Breast epithelium (tissue), 4 donors: ENCODE measurements around the gene TTC27. TPM values are rescaled to one million over a fixed set of nuclear protein-coding genes. Genes with fewer than 3 reads are reported as not detected.

Source experiments
- DNase-seq, 2 donors: peaks; one replicate each; pipeline ENCODE4 v3.0.0-alpha.2; 2019; ENCODE audit warnings: low spot score in 2 of 2
- H3K27ac ChIP-seq, 2 donors: fragments of 200-600 bp; sonication (generic) in 1 of 2; one replicate each; pipeline ENCODE4 v1.5.1; 2016 to 2019; ENCODE audit warnings: mild to moderate bottlenecking in 1 of 2
- H3K27me3 ChIP-seq, 2 donors: fragments of 200-600 bp; sonication (generic) in 1 of 2; one replicate each; pipeline versions ENCODE4 v1.5.1 to v1.6.0; 2017 to 2019; ENCODE audit warnings: control low read depth in 1 of 2, mild to moderate bottlenecking in 1 of 2
- H3K36me3 ChIP-seq: fragments of 200-600 bp; one replicate; pipeline ENCODE4 v1.5.1; 2019
- H3K4me1 ChIP-seq, 2 donors: fragments of 200-600 bp; sonication (generic); one replicate each; pipeline ENCODE4 v1.5.1; 2016 to 2019; ENCODE audit warnings: control low read depth in 1 of 2
- H3K4me3 ChIP-seq, 3 donors: fragments of 200-600 bp; sonication (generic); 1 replicate in 2 of 3; 2 replicates in 1 of 3; pipeline ENCODE4 v1.5.1; 2016 to 2019; ENCODE audit warnings: mild to moderate bottlenecking in 3 of 3, moderate library complexity in 2 of 3
- H3K9me3 ChIP-seq, 2 donors: fragments of 200-600 bp; sonication (generic) in 1 of 2; one replicate each; pipeline ENCODE4 v1.5.1; 2016 to 2019; ENCODE audit warnings: control low read depth in 1 of 2
- CTCF ChIP-seq, 3 donors: fragments of 450-650 bp; IDR thresholded peaks; one replicate each; pipeline ENCODE4 v1.5.1; 2016 to 2017; ENCODE audit warnings: antibody characterized with exemption in 3 of 3, mild to moderate bottlenecking in 3 of 3, moderate library complexity in 3 of 3
- POLR2A ChIP-seq: fragments of 450-650 bp; IDR thresholded peaks from one replicate; pipeline ENCODE4 v1.6.1; 2016; ENCODE audit warnings: antibody characterized with exemption, mild to moderate bottlenecking, moderate library complexity
- POLR2AphosphoS5 ChIP-seq, 3 donors: sonication (generic); formaldehyde crosslinking; IDR thresholded peaks; one replicate each; pipeline ENCODE4 v1.6.1; 2017; ENCODE audit warnings: antibody characterized with exemption in 3 of 3
- intact Hi-C: fragments of 100-400 bp; cut with DNase I; formaldehyde crosslinking; loops from one replicate; pipeline ENCODE4 v1.15.1; 2023; ENCODE audit warnings: low total_unique reads
- total RNA-seq, 3 donors: library from RNA; depleted of rRNA; stranded (reverse); fragments of >200 nt; gene quantifications; one replicate each; pipeline ENCODE4 v1.1.0, GENCODE V29; 2016

TTC27 gene
- total RNA-seq, 3 donors from 2014 or later: 16.5 to 29.6 (median 19.0) TPM

GRCh38 chr2:32810909-32811495 lies 183.2 kb downstream of the TTC27 start:
- H3K9me3 ChIP-seq: no peaks in the 10 kb centered on the region

GRCh38 chr2:32811696-32812095 lies 183.8 kb downstream of the TTC27 start:
- Histone ChIP-seq H3K9me3 (no peaks in the 10 kb centered on the region), H3K4me3 (no peak overlapping the region), H3K27ac (no peak overlapping the region), H3K4me1 (no peaks in the 10 kb centered on the region), H3K27me3 (no peaks in the 10 kb centered on the region), H3K36me3 (no peaks in the 10 kb centered on the region)
- no peak for DNase-seq
- TF ChIP-seq POLR2AphosphoS5 (IDR thresholded peaks at IDR 0.05) (no peak), CTCF (IDR thresholded peaks at IDR 0.05) (no peak), POLR2A (no peak)
- intact Hi-C loops: no loop called here

More at GRCh38 chr2:32810909-32811495, 183.2 kb downstream of the TTC27 start:
- intact Hi-C loops: no loop called here
- Histone ChIP-seq H3K4me1 (no peaks in the 10 kb centered on the region), H3K4me3 (no peak overlapping the region), H3K27ac (no peak overlapping the region), H3K36me3 (no peaks in the 10 kb centered on the region), H3K27me3 (no peaks in the 10 kb centered on the region)
- TF ChIP-seq POLR2AphosphoS5 (IDR thresholded peaks at IDR 0.05): no peak
- no peak for TF ChIP-seq CTCF (IDR thresholded peaks at IDR 0.05)
- TF ChIP-seq POLR2A: no peak
- DNase-seq: no peak

GRCh38 chr2:32812316-32812715 lies 184.5 kb downstream of the TTC27 start:
- intact Hi-C loops: no loop called here
- no peaks in the 10 kb centered on the region for H3K36me3 ChIP-seq

GRCh38 chr2:32820088-32820487 lies 192.2 kb downstream of the TTC27 start:
- H3K9me3 ChIP-seq: no peaks in the 10 kb centered on the region
- intact Hi-C loops: no loop called here

More at GRCh38 chr2:32812316-32812715, 184.5 kb downstream of the TTC27 start:
- H3K4me1 ChIP-seq: no peaks in the 10 kb centered on the region
- H3K9me3 ChIP-seq: no peaks in the 10 kb centered on the region
- DNase-seq: no peak
- H3K27ac ChIP-seq: no peak overlapping the region
- no peak overlapping the region for H3K4me3 ChIP-seq
- no peaks in the 10 kb centered on the region for H3K27me3 ChIP-seq
- no peak for TF ChIP-seq POLR2AphosphoS5 (IDR thresholded peaks at IDR 0.05)
- TF ChIP-seq CTCF (IDR thresholded peaks at IDR 0.05): no peak
- TF ChIP-seq POLR2A: no peak

More at GRCh38 chr2:32820088-32820487, 192.2 kb downstream of the TTC27 start:
- H3K4me3 ChIP-seq: no peak overlapping the region
- no peak for TF ChIP-seq CTCF (IDR thresholded peaks at IDR 0.05)
- TF ChIP-seq POLR2A: no peak
- no peak for TF ChIP-seq POLR2AphosphoS5 (IDR thresholded peaks at IDR 0.05)
- no peaks in the 10 kb centered on the region for H3K36me3 ChIP-seq
- no peaks in the 10 kb centered on the region for H3K4me1 ChIP-seq
- DNase-seq: no peak
- H3K27ac ChIP-seq: no peak overlapping the region
- no peaks in the 10 kb centered on the region for H3K27me3 ChIP-seq
